ENCODE measurements around the gene CMTM1. TPM values are rescaled to one million over a fixed set of nuclear protein-coding genes. Genes with fewer than 3 reads are reported as not detected.
"Not testable (repeated sequence)": the region's sequence is repeated elsewhere in the genome, so short reads cannot be mapped to it uniquely, and the experiment has no call there.

Gene CMTM1
- total RNA-seq, 1 experiment from 2014 or later: 5.8 TPM

GRCh38 chr16:66622863-66623262 is 56.6 kb downstream of the CMTM1 start:
- Histone ChIP-seq H3K27me3 (ENCODE audit: low read length) (no peaks in the 10 kb centered on the region), H3K79me2 (ENCODE audit: low read length) (no peaks in the 10 kb centered on the region), H2AFZ (ENCODE audit: low read length) (no peak overlapping the region), H3K27ac (ENCODE audit: low read length) (no peak overlapping the region), H3K9me3 (ENCODE audit: low read length) (no peaks in the 10 kb centered on the region), H3K9me2 (replicated peaks; ENCODE audit: insufficient read depth, low read length) (no peaks in the 10 kb centered on the region), H3K4me2 (ENCODE audit: low read depth, low read length, poor library complexity, severe bottlenecking) (no peak overlapping the region), H4K20me1 (ENCODE audit: insufficient read depth, low read depth, low read length) (no peaks in the 10 kb centered on the region), H3K4me1 (ENCODE audit: low read length) (peaks cover 31% of the 10 kb centered on the region), H3K36me3 (ENCODE audit: insufficient read depth, low read length) (no peaks in the 10 kb centered on the region), H3K4me3 (ENCODE audit: low read length) (no peak overlapping the region), H3K9ac (ENCODE audit: low read length) (no peak overlapping the region)
- DNase-seq: no peak

GRCh38 chr16:66623755-66624154 is 57.5 kb downstream of the CMTM1 start:
- Histone ChIP-seq H2AFZ (ENCODE audit: low read length) (no peak overlapping the region), H3K79me2 (ENCODE audit: low read length) (no peaks in the 10 kb centered on the region), H3K27ac (ENCODE audit: low read length) (no peak overlapping the region), H3K4me1 (ENCODE audit: low read length) (peaks cover 27% of the 10 kb centered on the region), H4K20me1 (ENCODE audit: insufficient read depth, low read depth, low read length) (no peaks in the 10 kb centered on the region), H3K27me3 (ENCODE audit: low read length) (no peaks in the 10 kb centered on the region), H3K9ac (ENCODE audit: low read length) (no peak overlapping the region), H3K4me3 (ENCODE audit: low read length) (no peak overlapping the region), H3K9me2 (replicated peaks; ENCODE audit: insufficient read depth, low read length) (no peaks in the 10 kb centered on the region), H3K9me3 (ENCODE audit: low read length) (no peaks in the 10 kb centered on the region), H3K4me2 (ENCODE audit: low read depth, low read length, poor library complexity, severe bottlenecking) (no peak overlapping the region), H3K36me3 (ENCODE audit: insufficient read depth, low read length) (no peaks in the 10 kb centered on the region)
- no peak for DNase-seq

GRCh38 chr16:66627611-66628378 is 61.6 kb downstream of the CMTM1 start:
- H3K27ac ChIP-seq (ENCODE audit: low read length); H4K20me1 ChIP-seq (ENCODE audit: insufficient read depth, low read depth, low read length); H2AFZ ChIP-seq (ENCODE audit: low read length); H3K27me3 ChIP-seq (ENCODE audit: low read length); H3K9me2 ChIP-seq (replicated peaks; ENCODE audit: insufficient read depth, low read length); DNase-seq; H3K4me2 ChIP-seq (ENCODE audit: low read depth, low read length, poor library complexity, severe bottlenecking); H3K4me1 ChIP-seq (ENCODE audit: low read length); H3K4me3 ChIP-seq (ENCODE audit: low read length); H3K79me2 ChIP-seq (ENCODE audit: low read length); H3K36me3 ChIP-seq (ENCODE audit: insufficient read depth, low read length); H3K9ac ChIP-seq (ENCODE audit: low read length); H3K9me3 ChIP-seq (ENCODE audit: low read length): not testable (repeated sequence)

Small RNA genes lying within 50 kb of the gene (small RNA-seq; reads per million reads assigned to genes)
- not detected for gene CKLF-CMTM1

Other genes with a start within 250 kb of the CMTM1 start
- not detected in 2 replicates for gene CDH5, start 199.7 kb upstream of the CMTM1 start, total RNA-seq (2014; rRNA removed; shearing (Covaris generic); ENCODE audit: low replicate concordance)
- gene BEAN1, start 139.1 kb upstream of the CMTM1 start, total RNA-seq (2014; rRNA removed; shearing (Covaris generic); ENCODE audit: low replicate concordance): not detected in 2 replicates
- gene TK2, start 16.3 kb upstream of the CMTM1 start, total RNA-seq (2014; rRNA removed; shearing (Covaris generic); ENCODE audit: low replicate concordance): 6.9 and 8.6 TPM in 2 replicates
- gene CKLF, start 13.9 kb upstream of the CMTM1 start, total RNA-seq (2014; rRNA removed; shearing (Covaris generic); ENCODE audit: low replicate concordance): 61.3 and 76.0 TPM in 2 replicates
- gene CMTM2, start 13.0 kb downstream of the CMTM1 start, total RNA-seq (2014; rRNA removed; shearing (Covaris generic); ENCODE audit: low replicate concordance): not detected in 2 replicates
- gene CMTM3, start 38.3 kb downstream of the CMTM1 start, total RNA-seq (2014; rRNA removed; shearing (Covaris generic); ENCODE audit: low replicate concordance): 19.7 and 21.1 TPM in 2 replicates
- gene CMTM4, start 130.3 kb downstream of the CMTM1 start, total RNA-seq (2014; rRNA removed; shearing (Covaris generic); ENCODE audit: low replicate concordance): 0.25 and 0.71 TPM in 2 replicates
- 56.7 and 68.5 TPM in 2 replicates for gene DYNC1LI2, start 185.2 kb downstream of the CMTM1 start, total RNA-seq (2014; rRNA removed; shearing (Covaris generic); ENCODE audit: low replicate concordance)
- gene TERB1, start 235.1 kb downstream of the CMTM1 start, total RNA-seq (2014; rRNA removed; shearing (Covaris generic); ENCODE audit: low replicate concordance): not detected in 2 replicates